K562 (cell line): ENCODE results near the gene TRRAP. TPM values are rescaled to one million over a fixed set of nuclear protein-coding genes. Genes with fewer than 3 reads are reported as not detected.

Source experiments
- CXXC5 ChIP-seq: fragments of 250-450 bp; sonication (Bioruptor Pico); IDR thresholded peaks from 2 replicates; pipeline ENCODE4 v1.8.0; 2022; ENCODE audit warnings: inconsistent platforms, mild to moderate bottlenecking, moderate library complexity
- FOXK2 ChIP-seq, 2 experiments: fragments of 450-650 bp; IDR thresholded peaks in 1 of 2; conservative IDR thresholded peaks in 1 of 2; 2 replicates each; pipeline ENCODE4 v1.6.1; 2016; ENCODE audit warnings: low read depth in 2 of 2, mild to moderate bottlenecking in 1 of 2
- PHF8 ChIP-seq: fragments of 200-600 bp; sonication (generic); IDR thresholded peaks from 2 replicates; pipeline ENCODE4 v1.6.1; 2012; ENCODE audit warnings: mixed run types, mild to moderate bottlenecking, inconsistent platforms, low read length, moderate library complexity, borderline replicate concordance
- ZBTB33 ChIP-seq: sonication (generic); formaldehyde crosslinking; IDR thresholded peaks from 2 replicates; pipeline ENCODE4 v1.8.1; 2023; ENCODE audit warnings: mild to moderate bottlenecking, missing genetic modification reagents
- ZBTB49 ChIP-seq: sonication (generic); formaldehyde crosslinking; IDR thresholded peaks from 2 replicates; pipeline ENCODE4 v1.8.0; 2022; ENCODE audit warnings: missing genetic modification reagents, mild to moderate bottlenecking, borderline replicate concordance
- ZNF764 ChIP-seq: fragments of 250-450 bp; sonication (Bioruptor Pico); IDR thresholded peaks from 2 replicates; pipeline ENCODE4 v1.4.0; 2020; ENCODE audit warnings: low read depth, mild to moderate bottlenecking, moderate library complexity
- polyA plus RNA-seq, 8 experiments: library from polyadenylated mRNA; depleted of rRNA in 4 of 8; stranded (reverse) in 5 of 8; unstranded in 3 of 8; fragments of >200 nt; fragmentation: Nextera tagmentation in 2 of 8; fragmentation: Illumina TruSeq in 1 of 8; extraction: Ambion mirVana in 2 of 8; extraction: Trizol in 1 of 8; gene quantifications; 2 replicates each; pipeline versions ENCODE4 v1.2.1 to v1.2.3, GENCODE V29; 2011 to 2014; ENCODE audit warnings: inconsistent platforms in 1 of 8, missing spikeins in 1 of 8
- total RNA-seq, 7 experiments: library from RNA; depleted of rRNA in 6 of 7; stranded (reverse); fragments of >200 nt in 6 of 7; fragmentation: Illumina TruSeq in 2 of 7; extraction: Trizol in 2 of 7; gene quantifications; 2 replicates each; pipeline versions ENCODE4 v1.2.1 to v1.2.3, GENCODE V29; 2011 to 2021; ENCODE audit warnings: low replicate concordance in 1 of 7

The TRRAP gene
- total and polyA plus RNA-seq, 9 of the 15 experiments (the other 6 are each of a cell fraction or from before 2014, with no cell fraction given), result 1.3 to 47.2 (median 9.7) TPM

GRCh38 chr7:98935811-98936210 lies 57.5 kb downstream of the TRRAP start (continued):
- no peak for TF ChIP-seq ZBTB49 (CRISPR knock-in tag)
- no peak for TF ChIP-seq FOXK2 (conservative IDR thresholded peaks at IDR 0.05 in 1 of 2, IDR thresholded peaks at IDR 0.05 in 1 of 2; ENCODE audit: low read depth in 2 of 2)
- TF ChIP-seq ZNF764 (CRISPR knock-in tag), result no peak
- no peak for TF ChIP-seq PHF8
- TF ChIP-seq ZBTB33 (CRISPR knock-in tag), result no peak
- no peak for TF ChIP-seq CXXC5
- TF ChIP-seq, all 486 proteins: peak for 0
